22Rv1 (cell line): ENCODE measurements around the gene STAB1.

Experiments used
- ZFX ChIP-seq: fragments of 450-650 bp; IDR thresholded peaks from 2 replicates; pipeline ENCODE4 v1.6.1; 2017; ENCODE audit warnings: antibody characterized with exemption, borderline replicate concordance
- TF ChIP-seq, protein P1 (sequence below): fragments of 450-650 bp; IDR thresholded peaks from 2 replicates; pipeline ENCODE4 v1.5.1; 2017; ENCODE audit warnings: mild to moderate bottlenecking

DNA sequence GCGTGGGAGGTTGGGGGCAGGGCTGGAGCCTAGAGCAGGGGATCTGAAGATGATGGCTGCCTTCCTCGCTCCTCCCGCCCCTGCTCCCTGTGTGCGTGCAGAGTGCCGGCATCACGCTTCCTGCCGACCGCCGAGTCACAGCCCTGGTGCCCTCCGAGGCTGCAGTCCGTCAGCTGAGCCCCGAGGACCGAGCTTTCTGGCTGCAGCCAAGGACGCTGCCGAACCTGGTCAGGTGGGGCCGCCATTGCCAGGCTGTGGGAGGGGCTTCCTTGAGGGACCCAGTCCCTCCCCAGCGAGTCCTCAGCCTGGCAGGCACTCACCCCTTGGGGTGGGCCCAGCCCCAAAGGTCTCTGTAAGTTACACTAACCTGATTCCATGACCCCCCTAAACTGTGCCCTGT is 17.6 kb downstream of the STAB1 start:
- TF ChIP-seq, protein P1, sequence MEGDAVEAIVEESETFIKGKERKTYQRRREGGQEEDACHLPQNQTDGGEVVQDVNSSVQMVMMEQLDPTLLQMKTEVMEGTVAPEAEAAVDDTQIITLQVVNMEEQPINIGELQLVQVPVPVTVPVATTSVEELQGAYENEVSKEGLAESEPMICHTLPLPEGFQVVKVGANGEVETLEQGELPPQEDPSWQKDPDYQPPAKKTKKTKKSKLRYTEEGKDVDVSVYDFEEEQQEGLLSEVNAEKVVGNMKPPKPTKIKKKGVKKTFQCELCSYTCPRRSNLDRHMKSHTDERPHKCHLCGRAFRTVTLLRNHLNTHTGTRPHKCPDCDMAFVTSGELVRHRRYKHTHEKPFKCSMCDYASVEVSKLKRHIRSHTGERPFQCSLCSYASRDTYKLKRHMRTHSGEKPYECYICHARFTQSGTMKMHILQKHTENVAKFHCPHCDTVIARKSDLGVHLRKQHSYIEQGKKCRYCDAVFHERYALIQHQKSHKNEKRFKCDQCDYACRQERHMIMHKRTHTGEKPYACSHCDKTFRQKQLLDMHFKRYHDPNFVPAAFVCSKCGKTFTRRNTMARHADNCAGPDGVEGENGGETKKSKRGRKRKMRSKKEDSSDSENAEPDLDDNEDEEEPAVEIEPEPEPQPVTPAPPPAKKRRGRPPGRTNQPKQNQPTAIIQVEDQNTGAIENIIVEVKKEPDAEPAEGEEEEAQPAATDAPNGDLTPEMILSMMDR = no peak
- no peak for TF ChIP-seq ZFX
